Prostate gland (tissue), 2 donors: ENCODE data around the gene KIF26B.

Experiments used
- POLR2AphosphoS5 ChIP-seq: sonication (generic); formaldehyde crosslinking; IDR thresholded peaks from one replicate; pipeline ENCODE4 v1.6.1; 2017; ENCODE audit warnings: antibody characterized with exemption
- TF ChIP-seq, protein P1 (sequence below), 4 experiments: fragments of 200-600 bp in 2 of 4; fragments of 450-650 bp in 2 of 4; sonication (generic) in 2 of 4; IDR thresholded peaks; 1 replicate in 3 of 4; 2 replicates in 1 of 4; pipeline ENCODE4 v1.5.1; 2016 to 2019; ENCODE audit warnings: antibody characterized with exemption in 4 of 4, mild to moderate bottlenecking in 2 of 4, moderate library complexity in 2 of 4

DNA sequence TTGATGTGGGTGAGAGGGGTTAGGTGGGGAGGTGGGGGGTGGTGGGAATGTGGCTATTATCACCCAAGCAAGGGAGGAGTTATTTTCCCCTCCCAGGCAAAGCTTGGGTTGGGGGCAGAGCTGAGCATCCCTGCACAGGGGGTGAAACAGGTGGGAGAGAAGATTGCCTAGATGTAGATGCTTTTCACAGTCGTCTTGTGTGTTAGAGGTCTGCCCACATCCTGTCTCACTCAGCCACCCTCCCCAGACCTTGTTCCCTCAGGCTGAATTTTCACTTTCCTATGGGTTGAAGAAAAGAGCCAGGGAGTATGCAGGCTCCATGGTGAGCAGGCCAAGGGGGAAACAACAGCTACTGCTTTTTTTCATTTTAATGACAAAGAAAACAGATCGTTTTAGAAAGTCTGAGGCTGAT lies 223.5 kb downstream of the KIF26B start:
- no peak for TF ChIP-seq POLR2AphosphoS5
- TF ChIP-seq, protein P1, sequence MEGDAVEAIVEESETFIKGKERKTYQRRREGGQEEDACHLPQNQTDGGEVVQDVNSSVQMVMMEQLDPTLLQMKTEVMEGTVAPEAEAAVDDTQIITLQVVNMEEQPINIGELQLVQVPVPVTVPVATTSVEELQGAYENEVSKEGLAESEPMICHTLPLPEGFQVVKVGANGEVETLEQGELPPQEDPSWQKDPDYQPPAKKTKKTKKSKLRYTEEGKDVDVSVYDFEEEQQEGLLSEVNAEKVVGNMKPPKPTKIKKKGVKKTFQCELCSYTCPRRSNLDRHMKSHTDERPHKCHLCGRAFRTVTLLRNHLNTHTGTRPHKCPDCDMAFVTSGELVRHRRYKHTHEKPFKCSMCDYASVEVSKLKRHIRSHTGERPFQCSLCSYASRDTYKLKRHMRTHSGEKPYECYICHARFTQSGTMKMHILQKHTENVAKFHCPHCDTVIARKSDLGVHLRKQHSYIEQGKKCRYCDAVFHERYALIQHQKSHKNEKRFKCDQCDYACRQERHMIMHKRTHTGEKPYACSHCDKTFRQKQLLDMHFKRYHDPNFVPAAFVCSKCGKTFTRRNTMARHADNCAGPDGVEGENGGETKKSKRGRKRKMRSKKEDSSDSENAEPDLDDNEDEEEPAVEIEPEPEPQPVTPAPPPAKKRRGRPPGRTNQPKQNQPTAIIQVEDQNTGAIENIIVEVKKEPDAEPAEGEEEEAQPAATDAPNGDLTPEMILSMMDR (IDR thresholded peaks at IDR 0.05) = no peak
